GM19035 (cell line): ENCODE measurements around the gene TTR.

ENCODE experiments used
- ATAC-seq: cut with Tn5 transposase; IDR thresholded peaks from one replicate; pipeline ENCODE4 v1.9.1; 2021; ENCODE audit not compliant: unreplicated experiment

Gene TTR

GRCh38 chr18:31578126-31578525, 13.6 kb upstream of the TTR start:
- ATAC-seq, result no peak

- ATAC-seq, result no peak
These were observed 12.3 kb upstream of the TTR start for GRCh38 chr18:31579375-31579774.

- no peak for ATAC-seq
These were observed 10.0 kb upstream of the TTR start for GRCh38 chr18:31581498-31582197.

- no peak for ATAC-seq
These were observed 8.4 kb upstream of the TTR start for GRCh38 chr18:31583185-31583854.

GRCh38 chr18:31585991-31586390, 5.7 kb upstream of the TTR start:
- ATAC-seq, result no peak

GRCh38 chr18:31586616-31587015, 5.1 kb upstream of the TTR start:
- ATAC-seq, result no peak

- ATAC-seq, result no peak
These were observed 4.1 kb upstream of the TTR start for GRCh38 chr18:31587529-31587928.

GRCh38 chr18:31590570-31590969, 1.1 kb upstream of the TTR start:
- no peak for ATAC-seq

GRCh38 chr18:31591113-31591512, 564 bp upstream of the TTR start:
- no peak for ATAC-seq

GRCh38 chr18:31592506-31593157, 955 bp downstream of the TTR start:
- ATAC-seq, result no peak

GRCh38 chr18:31595121-31595771, 3.6 kb downstream of the TTR start:
- no peak for ATAC-seq

GRCh38 chr18:31596081-31596872, 4.6 kb downstream of the TTR start:
- no peak for ATAC-seq

GRCh38 chr18:31598021-31598805, 6.5 kb downstream of the TTR start:
- no peak for ATAC-seq

GRCh38 chr18:31603315-31603714, 11.6 kb downstream of the TTR start:
- ATAC-seq, result no peak

- ATAC-seq, result no peak
These were observed 14.6 kb downstream of the TTR start for GRCh38 chr18:31606265-31606664.

GRCh38 chr18:31607384-31607783, 15.7 kb downstream of the TTR start:
- ATAC-seq, result no peak

- ATAC-seq, result no peak
These were observed 18.2 kb downstream of the TTR start for GRCh38 chr18:31609886-31610285.

- no peak for ATAC-seq
These were observed 18.9 kb downstream of the TTR start for GRCh38 chr18:31610286-31611205.

- no peak for ATAC-seq
These were observed 19.8 kb downstream of the TTR start for GRCh38 chr18:31611511-31611910.
